Measurements from ENCODE around the gene LHFPL4. TPM values are rescaled to one million over a fixed set of nuclear protein-coding genes. Genes with fewer than 3 reads are reported as not detected.

Gene LHFPL4
- total RNA-seq, 1 experiment from 2014 or later = 16.3 TPM

DNA sequence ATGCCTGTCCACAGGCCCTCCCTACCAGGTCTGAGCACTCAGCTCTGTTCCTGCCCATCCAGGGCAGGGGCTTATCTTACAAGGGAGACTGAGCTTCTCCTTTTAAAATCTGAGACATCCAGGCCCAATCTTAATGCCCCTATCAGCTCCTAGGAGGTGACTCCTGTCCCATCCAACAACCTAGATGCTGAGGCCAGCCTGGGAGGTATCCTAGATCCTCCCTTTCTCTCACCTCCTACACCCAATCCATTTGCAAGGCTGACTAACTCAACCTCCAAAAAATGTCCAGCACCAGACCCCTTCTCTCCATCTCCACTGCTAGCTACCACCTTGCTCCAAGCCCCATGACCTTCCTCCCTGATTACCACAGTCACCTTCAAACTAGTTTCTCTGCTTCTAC is 17.4 kb downstream of the LHFPL4 start:
- no peak overlapping the region for H3T11ph ChIP-seq (ENCODE audit: low read length)
- DNase-seq = no peak
- no peak overlapping the region for H2BK120ac ChIP-seq (ENCODE audit: low read depth, low read length, poor library complexity, severe bottlenecking)
- peaks cover 0 to under 1% (median 0%) of the 10 kb centered on the region in 3 experiments; a peak in 1 of 7 replicates for H3K36me3 Mint-ChIP-seq (ENCODE audit: insufficient read depth in 1 of 3, low read depth in 3 of 3)
- H3K18ac ChIP-seq (ENCODE audit: insufficient read length, low read depth, low read length) = no peak overlapping the region
- no peak overlapping the region for H2AK5ac ChIP-seq (ENCODE audit: insufficient read length, low read length)
- H3K27me3 ChIP-seq (ENCODE audit: insufficient read depth, low read length) = no peaks in the 10 kb centered on the region
- no peaks in the 10 kb centered on the region for H4K20me1 ChIP-seq (ENCODE audit: control insufficient read depth, insufficient read depth, insufficient read length)
- no peaks in the 10 kb centered on the region for H3K27me3 Mint-ChIP-seq (ENCODE audit: low read depth)
- no peak overlapping the region for H3K27ac ChIP-seq (ENCODE audit: insufficient read length, low read depth, low read length)
- no peak overlapping the region for H2AFZ ChIP-seq (ENCODE audit: low read length)
- H3K4me3 Mint-ChIP-seq = no peak overlapping the region
- H2BK20ac ChIP-seq (ENCODE audit: low read depth, low read length, poor library complexity, severe bottlenecking) = no peak overlapping the region
- TF ChIP-seq, protein P1, sequence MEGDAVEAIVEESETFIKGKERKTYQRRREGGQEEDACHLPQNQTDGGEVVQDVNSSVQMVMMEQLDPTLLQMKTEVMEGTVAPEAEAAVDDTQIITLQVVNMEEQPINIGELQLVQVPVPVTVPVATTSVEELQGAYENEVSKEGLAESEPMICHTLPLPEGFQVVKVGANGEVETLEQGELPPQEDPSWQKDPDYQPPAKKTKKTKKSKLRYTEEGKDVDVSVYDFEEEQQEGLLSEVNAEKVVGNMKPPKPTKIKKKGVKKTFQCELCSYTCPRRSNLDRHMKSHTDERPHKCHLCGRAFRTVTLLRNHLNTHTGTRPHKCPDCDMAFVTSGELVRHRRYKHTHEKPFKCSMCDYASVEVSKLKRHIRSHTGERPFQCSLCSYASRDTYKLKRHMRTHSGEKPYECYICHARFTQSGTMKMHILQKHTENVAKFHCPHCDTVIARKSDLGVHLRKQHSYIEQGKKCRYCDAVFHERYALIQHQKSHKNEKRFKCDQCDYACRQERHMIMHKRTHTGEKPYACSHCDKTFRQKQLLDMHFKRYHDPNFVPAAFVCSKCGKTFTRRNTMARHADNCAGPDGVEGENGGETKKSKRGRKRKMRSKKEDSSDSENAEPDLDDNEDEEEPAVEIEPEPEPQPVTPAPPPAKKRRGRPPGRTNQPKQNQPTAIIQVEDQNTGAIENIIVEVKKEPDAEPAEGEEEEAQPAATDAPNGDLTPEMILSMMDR (conservative IDR thresholded peaks at IDR 0.05) = no peak
- H3K27ac Mint-ChIP-seq = no peak overlapping the region
- no peaks in the 10 kb centered on the region for H3K79me1 ChIP-seq (ENCODE audit: insufficient read depth, low read depth, low read length, poor library complexity, severe bottlenecking)
- no peak overlapping the region for H3K23ac ChIP-seq (ENCODE audit: insufficient read length, low read depth, low read length)
- no peaks in the 10 kb centered on the region for H3K4me1 ChIP-seq (ENCODE audit: insufficient read depth, low read length)
- no peak overlapping the region for H3K56ac ChIP-seq (ENCODE audit: insufficient read length, low read depth, low read length)
- H2BK12ac ChIP-seq (ENCODE audit: insufficient read length, low read depth, low read length) = no peak overlapping the region
- no peak overlapping the region for H4K91ac ChIP-seq (ENCODE audit: insufficient read length, low read depth, low read length)
- H3K23me2 ChIP-seq (ENCODE audit: insufficient read length, low read depth, low read length, poor library complexity, severe bottlenecking) = no peaks in the 10 kb centered on the region
- H3K9ac ChIP-seq (ENCODE audit: extremely low read depth, insufficient read length, low read length) = no peak overlapping the region
- no peak overlapping the region for H2BK5ac ChIP-seq (ENCODE audit: insufficient read length, low read length)
- H3K4me2 ChIP-seq (ENCODE audit: insufficient read depth, insufficient read length, low read length) = no peak overlapping the region
- H4K8ac ChIP-seq (replicated peaks; ENCODE audit: insufficient read length, low read depth, low read length) = no peak overlapping the region
- H3K4ac ChIP-seq (ENCODE audit: low read depth, low read length) = no peak overlapping the region
- no peak overlapping the region for H2BK15ac ChIP-seq (ENCODE audit: low read depth, low read length)
- H3K4me1 Mint-ChIP-seq = no peaks in the 10 kb centered on the region
- no peak overlapping the region for H3K14ac ChIP-seq (ENCODE audit: insufficient read depth, low read length)
- no peaks in the 10 kb centered on the region for H3K9me3 ChIP-seq (ENCODE audit: control insufficient read depth, low read depth, low read length)
- H3K79me2 ChIP-seq (ENCODE audit: insufficient read depth, low read length) = no peaks in the 10 kb centered on the region
- H3K9me3 Mint-ChIP-seq = no peaks in the 10 kb centered on the region
- H4K5ac ChIP-seq (ENCODE audit: insufficient read length, low read depth, low read length) = no peak overlapping the region

All from H9 (cell line).